ENCODE measurements around the gene RXRA.

Gene RXRA

DNA sequence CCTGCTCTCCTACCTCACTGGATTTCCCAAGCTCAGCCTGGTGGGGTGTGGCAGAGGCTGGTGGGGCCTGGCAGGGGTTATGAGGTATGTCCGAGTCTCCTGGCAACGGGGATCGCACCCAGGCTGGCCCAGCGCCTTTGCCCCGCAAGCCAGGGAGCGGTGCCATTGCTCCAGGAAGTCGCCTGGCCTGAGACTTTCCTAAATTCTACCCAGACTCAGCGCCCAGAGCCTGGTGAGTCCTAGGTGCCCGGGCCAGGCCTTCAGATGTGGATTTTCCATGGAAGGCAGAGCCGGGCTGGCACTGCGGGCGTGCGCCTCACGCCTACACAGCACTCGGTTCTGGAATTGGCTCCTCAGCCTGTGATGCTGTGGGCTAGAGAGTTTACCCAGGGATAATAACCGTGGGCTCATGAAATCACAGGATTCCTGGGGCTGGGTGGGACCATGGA lies 159.9 kb downstream of the RXRA start:
- no peak overlapping the region for H3K4me3 ChIP-seq (ENCODE audit: low read depth, low read length)
- DNase-seq (ENCODE audit: low read depth, low spot score), result no peak
- POLR2A ChIA-PET, result no interaction called here
- TF ChIP-seq, protein P1, sequence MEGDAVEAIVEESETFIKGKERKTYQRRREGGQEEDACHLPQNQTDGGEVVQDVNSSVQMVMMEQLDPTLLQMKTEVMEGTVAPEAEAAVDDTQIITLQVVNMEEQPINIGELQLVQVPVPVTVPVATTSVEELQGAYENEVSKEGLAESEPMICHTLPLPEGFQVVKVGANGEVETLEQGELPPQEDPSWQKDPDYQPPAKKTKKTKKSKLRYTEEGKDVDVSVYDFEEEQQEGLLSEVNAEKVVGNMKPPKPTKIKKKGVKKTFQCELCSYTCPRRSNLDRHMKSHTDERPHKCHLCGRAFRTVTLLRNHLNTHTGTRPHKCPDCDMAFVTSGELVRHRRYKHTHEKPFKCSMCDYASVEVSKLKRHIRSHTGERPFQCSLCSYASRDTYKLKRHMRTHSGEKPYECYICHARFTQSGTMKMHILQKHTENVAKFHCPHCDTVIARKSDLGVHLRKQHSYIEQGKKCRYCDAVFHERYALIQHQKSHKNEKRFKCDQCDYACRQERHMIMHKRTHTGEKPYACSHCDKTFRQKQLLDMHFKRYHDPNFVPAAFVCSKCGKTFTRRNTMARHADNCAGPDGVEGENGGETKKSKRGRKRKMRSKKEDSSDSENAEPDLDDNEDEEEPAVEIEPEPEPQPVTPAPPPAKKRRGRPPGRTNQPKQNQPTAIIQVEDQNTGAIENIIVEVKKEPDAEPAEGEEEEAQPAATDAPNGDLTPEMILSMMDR (IDR thresholded peaks at IDR 0.05; ENCODE audit: insufficient read depth, low read length, missing control alignments), result no peak
- CTCF ChIA-PET, result interaction anchor here (0.8 kb wide), 1 partner anchor 154 kb away, joined by 3 read pairs; no protein-coding TSS in a partner anchor

DNA sequence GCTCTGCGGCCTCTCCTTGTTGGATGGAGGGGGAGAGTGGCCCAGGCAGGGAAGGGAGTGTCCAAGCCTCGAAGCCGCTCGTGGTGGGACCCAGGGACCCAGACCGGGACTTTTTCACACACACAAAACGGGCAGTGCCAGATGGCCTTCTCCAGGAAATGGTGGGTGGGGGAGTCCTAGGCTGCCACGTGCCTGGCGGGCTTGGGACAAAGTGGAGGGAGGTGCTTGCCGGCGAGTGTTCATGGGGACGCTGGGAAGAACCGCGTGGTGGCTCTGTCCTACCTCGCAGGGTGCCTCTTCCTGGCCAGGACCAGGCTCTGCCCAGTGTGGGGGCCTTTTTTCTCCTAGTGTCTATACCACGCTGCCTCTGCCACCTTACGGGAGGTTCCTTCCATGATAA lies 160.3 kb downstream of the RXRA start:
- TF ChIP-seq, protein P1 (IDR thresholded peaks at IDR 0.05; ENCODE audit: insufficient read depth, low read length, missing control alignments), result no peak
- H3K4me3 ChIP-seq (ENCODE audit: low read depth, low read length), result no peak overlapping the region
- ChIA-PET POLR2A (no interaction called here), CTCF (no interaction called here)
- DNase-seq (ENCODE audit: low read depth, low spot score), result no peak
